NK-92 (cell line): ENCODE results near the gene ADCY2.

Source experiments
- DNase-seq: peaks from one replicate; lab custom pipeline; 2025; ENCODE audit not compliant: unreplicated experiment; lab: John Stamatoyannopoulos, UW

The ADCY2 gene

DNA sequence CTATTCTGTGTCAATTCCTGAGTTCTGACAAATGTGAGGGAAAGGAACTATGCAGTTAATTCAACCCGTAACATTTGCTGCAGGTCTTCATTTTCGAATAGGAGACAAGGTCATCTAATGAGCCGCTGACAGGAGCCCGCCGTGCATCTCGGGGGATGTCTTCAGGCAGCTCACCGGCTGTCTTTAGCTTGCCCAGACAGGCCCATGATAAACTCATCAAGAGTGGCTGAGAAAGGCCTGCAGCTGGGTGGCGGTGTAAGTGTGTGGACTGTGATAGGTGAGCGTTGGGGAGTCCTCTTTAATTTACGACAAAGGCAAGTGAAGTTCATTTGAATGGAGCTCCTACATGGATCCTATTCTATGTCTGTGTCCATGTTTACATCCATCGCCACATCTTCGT lies 190.5 kb downstream of the ADCY2 start:
- DNase-seq, result no peak

DNA sequence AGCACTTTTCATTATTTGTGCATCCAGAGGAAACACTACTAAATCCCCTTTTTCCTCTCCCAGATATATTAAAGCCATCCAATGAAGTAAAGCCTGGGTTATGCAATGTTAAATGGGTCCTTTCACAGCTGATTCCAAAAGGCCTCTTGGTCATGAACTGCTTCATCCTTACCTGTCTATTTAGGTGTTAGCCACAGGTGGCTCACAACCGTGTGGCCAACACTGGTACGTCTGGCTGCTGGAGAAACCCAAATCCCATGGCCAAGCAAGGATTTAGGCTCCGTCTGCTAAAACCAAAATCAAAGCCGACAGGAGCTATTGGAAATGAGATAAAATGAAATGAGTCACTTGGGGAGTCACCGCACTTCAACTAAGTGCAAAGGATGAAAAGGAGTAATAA lies 193.9 kb downstream of the ADCY2 start:
- no peak for DNase-seq

DNA sequence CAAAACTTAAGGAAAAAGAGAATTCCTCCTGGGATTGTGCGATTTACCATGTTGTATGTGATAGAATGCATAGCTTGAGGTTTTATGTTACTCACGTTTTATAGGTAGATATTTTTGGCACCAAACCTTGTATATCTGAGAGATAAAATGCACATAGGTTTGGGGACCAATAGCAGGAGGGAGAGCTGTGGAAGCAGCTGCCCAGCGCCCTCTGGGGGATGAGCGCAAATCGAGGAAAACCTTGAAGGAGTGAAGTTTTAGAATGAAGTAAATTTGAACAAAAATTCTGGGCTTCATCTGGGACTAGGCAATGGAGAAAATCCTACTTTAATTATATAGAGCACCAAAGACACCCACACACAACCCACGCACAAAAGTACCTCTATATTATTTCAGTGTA lies 197.0 kb downstream of the ADCY2 start:
- DNase-seq, result no peak

DNA sequence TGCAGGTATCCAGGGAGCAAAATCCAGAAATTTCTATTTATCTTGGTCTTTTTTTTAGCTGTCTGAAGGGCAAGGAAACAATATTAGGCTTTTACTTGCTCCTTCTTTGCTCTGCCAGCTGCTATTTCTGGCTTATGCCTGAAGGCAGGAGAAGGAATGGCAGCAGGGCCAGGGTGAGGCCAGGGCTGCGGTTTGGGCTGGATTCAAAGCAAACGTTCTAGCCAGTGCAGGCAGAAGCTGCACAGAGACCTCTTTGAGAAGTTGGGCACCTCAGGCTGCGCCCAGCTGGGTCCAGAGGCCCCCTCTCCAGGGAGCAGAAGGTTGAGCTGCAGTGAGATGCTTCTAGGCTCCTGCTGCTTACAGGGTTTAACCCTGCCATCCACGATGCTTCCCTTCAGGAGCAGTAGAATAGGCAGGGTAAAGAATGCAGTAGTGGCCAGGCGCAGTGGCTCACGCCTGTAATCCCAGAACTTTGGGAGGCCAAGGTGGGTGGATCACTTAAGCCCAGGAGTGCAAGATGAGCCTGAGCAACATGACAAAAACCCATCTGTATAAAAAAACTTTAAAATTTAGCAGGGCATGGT lies 201.2 kb downstream of the ADCY2 start:
- no peak for DNase-seq

DNA sequence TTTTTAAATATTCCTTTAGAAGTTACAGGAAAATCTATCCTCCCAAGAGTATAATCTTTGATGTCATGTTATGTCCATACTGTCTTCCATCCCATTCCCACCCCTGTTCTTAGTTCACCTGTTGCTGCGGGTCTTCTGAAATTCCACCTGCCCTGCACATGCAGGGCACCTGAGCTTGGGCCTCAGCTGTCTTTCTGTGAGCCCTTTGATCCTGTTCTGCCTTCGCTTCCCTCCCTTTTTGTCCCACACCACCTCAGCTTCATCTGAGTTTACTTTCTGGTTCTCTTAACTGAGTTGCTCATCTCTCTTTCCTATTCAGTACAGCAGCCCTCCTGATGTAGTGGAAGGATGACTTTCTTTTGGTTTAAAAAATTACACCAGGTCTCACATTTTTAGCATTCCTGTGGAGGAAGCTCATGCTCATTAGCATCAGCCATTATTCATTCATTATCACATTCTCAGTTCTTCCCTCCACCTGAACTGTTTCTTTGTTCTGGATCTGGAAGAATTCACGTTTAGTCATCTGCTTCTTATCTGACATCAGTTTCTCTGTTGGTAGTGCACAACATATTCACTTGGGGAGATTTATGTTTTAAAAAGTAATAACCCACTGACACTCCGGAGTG lies 211.0 kb downstream of the ADCY2 start:
- DNase-seq, result no peak

DNA sequence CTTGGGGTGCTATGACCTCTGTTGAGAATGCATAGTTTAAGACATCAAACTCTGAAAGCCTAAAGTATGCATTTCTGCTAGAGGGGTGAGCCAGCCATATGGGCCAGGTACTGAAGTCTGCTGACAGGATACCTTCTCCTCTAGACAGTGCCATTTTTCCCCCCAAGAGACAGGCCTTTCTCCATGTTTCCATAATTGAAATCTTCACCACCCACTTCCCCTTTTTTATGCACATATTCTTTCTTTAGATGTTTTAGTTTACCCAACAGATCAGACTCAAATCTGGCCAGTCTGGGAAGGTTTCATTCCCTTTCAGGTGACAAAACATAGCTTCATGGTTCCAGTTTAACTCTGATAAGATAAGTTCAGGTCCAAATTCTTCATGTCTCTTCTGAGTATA lies 212.8 kb downstream of the ADCY2 start:
- no peak for DNase-seq

DNA sequence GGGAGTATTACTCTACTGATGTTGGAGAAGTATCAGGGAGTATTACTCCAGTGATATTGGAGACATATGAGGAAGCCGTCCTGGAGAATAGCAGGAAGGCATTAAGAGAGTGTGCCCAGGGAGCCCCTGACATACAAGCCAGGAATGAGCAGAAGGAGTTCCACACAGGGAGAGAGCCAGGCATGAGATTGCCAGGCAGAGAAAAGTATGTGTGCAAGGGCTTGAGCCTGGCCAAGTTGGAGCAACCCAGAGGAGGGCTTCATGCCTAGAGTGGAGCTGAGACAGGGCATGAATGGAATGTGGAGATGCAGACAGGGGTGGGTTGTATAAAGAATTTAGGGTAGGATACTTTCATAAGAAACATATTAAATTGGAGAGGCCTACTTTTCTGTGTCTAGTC lies 213.8 kb downstream of the ADCY2 start:
- no peak for DNase-seq

DNA sequence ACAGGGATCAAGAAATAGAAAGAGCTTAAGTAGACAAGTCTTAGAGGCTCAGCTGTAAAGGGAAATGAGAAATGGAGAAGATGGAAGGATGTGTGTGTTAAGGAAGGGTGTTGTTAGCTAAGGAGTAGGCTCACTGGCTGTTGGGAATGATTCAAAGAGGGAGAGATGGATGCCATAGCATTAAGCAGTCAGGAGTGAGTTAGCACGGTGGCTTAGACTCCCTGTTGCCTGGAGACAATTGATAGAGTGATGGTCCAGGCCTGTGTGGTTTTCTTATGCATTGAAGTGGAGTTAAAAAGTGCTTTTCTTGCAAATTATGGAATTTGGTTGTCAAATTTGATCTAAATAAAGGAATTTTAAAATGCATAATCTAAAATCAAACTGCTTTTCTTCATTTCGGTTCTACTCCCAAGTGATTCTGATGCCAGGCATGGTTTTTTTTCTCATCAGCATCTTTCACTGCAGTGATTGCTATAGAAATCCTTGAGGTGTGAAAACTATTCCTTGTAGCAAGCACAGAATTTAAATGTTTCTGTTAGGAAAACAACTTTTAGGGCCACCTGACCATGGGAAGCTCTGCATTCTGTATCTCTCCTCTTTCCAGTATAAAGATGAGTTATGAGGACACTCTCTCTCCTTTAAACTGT lies 214.7 kb downstream of the ADCY2 start:
- no peak for DNase-seq

DNA sequence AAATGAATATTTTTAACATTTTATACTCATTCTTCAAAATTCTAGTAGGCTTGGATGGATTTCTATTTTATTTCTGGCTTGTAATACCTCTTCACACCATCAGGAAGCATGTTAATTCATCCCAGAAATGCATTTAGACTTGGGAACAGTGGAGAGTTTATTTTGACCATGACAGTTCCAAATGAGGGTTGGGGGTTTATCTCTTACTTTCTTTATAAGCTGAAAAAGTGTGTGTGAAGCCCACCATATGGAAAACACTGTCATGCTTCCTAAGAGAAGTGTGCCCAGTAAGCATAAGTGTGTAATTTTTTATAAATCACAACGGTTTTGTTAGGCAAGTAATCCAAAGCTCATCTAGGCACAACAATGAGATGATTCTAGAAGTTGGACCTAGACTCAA lies 215.6 kb downstream of the ADCY2 start:
- no peak for DNase-seq

DNA sequence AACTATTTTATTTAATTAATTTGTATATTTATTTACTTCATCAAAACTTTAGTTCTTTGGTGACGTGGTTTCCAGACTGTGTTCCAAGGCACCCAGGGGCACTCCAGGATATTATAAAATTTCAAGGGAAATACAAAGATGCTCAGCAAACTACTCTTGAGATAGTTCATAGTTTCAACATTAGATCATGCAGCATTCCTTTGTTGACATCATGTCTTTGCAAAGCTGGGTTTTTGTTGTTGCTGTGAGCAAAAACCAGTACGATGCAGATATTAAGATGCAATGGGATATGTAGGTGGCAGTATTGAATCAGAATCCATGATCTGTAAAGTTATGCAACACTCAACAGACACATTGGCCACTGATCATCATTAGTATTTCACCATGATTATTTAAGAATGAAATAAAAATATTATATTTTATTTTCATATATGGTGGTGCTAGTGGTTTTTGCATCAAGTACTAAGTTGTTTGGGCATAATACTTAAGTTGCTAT lies 219.7 kb downstream of the ADCY2 start:
- DNase-seq, result no peak

DNA sequence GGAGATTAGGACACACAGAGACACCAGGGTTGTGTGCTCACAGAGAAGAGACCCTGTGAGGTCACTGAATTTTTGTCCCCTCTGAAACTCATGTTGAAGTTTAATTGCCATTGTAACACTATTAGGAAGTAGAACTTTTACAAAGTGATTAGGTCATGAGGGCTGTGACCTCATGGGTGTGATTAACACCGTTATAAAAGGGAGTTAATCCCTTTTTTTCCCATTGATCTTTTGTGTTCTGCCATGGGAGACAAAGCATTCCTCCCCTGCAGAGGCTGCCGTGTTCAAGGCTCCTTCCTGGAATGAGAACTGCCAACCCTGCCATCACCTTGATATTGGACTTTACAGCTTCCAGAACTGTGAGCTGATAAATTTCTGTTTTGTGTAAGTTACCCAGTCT lies 221.0 kb downstream of the ADCY2 start:
- no peak for DNase-seq

DNA sequence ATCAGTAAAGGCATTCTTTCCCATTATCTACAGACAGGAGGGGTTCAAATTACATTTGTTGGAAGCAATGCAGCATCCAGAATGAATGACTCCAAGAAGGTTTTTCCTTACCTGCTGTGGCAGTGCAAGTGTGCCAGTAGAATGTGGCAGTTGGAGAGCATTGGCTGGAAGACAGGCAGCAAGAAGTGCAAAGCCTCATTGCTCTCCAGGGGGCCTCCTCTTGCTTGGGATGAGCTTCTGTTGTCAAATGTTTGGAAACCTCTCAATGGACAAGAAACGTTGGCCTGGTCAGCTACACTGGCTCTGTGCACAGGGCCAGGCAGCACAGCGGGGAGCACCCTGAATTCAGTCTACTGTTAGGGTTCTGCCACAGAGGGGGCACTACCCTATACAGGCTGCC lies 226.6 kb downstream of the ADCY2 start:
- DNase-seq, result no peak

DNA sequence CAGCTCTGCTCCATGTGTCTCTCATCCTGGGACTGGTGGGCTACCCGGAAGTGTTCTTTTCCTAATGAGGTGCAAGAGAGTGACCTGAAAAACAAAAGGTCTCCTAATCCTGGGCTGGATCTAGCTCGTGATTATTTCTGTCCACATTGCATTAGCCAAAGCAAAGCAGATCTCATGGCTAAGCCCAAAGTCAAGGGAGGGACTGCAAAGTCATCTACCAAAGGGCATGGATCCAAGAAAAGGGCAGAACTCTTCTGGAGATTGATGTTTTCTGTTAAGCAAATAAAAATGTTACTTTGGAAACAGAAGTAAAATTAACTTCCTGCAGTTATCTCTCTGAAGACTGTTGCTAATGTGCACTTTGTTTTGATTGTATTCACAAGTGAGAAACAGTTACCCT lies 229.8 kb downstream of the ADCY2 start:
- no peak for DNase-seq

DNA sequence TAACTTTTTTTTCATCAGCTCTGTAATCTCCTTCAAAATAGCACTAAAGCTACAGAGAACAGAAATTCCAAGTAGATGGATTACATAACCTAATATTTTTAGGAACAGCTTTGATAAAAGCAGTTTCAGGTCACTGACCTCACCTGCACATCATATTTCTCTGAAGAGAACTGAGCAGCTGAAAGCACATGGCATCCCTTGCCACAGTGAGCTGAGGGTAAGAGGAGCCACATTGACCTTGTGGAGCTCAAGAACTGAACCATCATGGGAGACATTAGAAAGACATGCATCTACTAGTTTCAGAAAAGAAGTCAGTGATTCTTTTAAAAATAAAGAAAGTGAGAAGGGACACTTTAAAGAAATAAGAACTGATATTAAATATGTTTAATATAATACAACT lies 232.3 kb downstream of the ADCY2 start:
- no peak for DNase-seq

DNA sequence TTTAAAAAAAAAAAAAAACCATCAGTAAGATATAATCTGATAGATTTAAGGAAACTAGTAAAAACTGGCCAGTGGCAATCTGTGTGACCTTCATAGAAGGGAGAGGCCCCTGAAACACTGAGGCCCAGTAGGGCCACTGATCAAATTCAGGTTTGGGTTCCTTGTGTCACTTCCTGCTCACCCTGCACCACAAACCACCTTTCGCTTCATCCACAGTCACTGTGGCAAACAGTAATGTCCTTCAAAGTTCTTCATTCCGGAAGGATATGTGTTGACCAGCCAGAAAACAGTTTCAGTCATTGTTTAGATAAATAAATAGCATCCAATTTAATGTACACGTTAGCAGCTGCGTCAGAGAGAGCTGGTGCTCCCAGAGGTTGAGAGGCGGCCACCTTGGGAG lies 232.9 kb downstream of the ADCY2 start:
- no peak for DNase-seq

DNA sequence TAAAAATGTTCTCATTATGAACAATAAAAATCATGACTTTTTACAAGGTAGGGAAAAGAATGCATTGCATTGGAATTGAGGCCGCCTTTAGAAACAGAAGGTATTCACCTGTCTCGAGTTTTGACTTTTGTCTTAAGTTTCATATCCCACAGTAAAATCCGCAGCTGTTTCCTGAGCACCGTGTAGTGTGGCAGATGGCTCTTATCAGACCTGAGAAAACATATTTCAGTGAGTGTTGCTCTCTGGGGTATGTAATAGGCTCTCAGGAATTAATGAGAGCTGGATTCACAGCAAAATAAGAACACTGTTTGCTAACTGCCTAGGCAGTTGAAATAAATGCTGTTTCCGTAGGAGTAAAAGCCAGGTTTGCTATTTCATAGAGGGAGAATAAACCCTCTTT lies 233.6 kb downstream of the ADCY2 start:
- DNase-seq, result no peak

DNA sequence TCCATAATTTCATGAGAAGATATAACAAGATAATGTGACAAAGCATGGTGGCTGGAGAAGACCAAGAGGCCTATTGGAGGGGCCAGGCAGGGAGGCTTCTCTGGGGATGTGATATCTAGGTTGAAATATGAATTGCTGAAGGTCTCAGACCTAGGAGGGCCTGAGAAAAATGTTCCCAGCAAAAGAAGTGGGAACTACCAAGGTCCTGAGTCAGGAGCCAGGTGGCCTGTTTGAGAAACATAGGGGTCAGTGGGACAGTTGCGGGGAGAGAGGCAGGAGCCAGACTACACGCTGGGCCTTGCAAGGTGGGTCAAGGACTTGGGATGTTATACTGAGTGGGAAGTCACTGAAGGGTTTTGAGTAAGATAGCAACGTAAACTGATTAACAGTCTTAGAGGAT lies 238.9 kb downstream of the ADCY2 start:
- no peak for DNase-seq

DNA sequence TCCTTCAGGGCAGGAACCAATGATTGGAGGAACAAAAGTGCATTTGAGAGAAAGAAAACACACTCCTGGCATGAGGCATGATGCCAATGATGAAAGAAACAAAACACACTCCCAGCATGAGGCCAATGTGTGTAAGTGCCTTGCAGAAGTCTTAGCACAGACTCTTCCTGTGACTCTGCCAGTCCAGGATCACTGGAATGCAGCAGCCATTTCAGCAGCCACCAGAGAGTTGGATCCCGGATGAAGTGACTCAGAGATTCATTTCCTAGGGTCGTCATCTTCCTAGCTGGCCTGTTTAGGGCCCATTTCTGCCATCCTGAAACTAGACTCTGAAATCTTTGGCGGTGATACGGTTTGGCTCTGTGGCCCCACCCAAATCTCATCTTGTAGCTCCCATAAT lies 242.5 kb downstream of the ADCY2 start:
- DNase-seq, result no peak

DNA sequence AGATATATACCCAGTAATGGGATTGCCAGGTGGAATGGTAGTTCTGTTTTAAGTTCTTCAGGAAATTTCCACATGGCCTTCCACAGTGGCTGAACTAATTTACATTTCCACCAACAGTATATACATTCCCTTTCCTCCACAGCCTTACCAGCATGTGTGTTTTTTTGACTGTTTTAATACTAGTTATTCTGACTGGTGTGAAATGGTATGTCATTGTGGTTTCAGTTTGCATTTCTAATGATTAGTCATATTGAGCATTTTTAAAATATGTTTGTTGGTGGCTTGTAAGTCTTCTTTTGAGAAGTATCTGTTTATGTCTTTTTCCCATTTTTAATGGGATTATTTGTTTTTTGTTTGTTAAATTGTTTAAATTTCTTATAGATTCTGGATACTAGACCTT lies 246.1 kb downstream of the ADCY2 start:
- no peak for DNase-seq

DNA sequence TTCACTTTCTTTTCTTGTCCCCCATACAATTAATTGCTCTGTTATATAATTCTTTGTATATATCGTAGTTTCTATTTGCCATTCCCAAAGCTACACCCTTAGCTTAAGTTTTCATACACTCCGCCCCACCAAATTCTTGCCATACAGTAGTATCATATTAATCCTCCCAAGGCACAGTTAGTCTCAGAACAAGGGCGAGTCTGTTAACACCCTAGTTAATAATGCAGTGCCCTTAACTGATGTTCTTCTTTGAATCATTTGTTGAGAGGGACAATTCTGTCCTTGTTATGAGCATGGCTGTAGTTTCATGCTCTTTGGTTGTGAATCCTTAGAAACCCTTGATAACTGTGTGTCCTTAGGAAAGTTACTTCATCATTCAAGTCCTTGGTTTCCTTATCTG lies 248.8 kb downstream of the ADCY2 start:
- DNase-seq, result no peak

DNA sequence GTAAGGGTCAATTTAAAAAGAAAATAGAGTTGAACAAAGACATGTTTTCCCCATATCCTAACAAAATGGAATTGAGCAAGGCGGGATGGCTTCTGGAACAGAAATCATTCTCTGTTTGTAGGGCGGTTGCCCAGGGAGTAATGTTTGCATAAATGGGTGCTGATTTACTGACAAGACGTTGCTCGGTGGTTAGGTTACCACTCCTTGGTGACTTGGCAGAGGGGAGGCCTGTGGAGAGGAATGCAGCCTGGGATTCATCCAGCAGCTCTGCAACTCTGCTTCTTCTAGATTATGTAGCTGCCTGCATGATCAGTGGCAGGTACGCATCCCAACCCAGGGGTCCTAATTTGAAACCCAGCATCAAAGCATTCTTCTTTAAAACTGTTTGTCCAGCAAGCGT lies 254.8 kb downstream of the ADCY2 start:
- no peak for DNase-seq

DNA sequence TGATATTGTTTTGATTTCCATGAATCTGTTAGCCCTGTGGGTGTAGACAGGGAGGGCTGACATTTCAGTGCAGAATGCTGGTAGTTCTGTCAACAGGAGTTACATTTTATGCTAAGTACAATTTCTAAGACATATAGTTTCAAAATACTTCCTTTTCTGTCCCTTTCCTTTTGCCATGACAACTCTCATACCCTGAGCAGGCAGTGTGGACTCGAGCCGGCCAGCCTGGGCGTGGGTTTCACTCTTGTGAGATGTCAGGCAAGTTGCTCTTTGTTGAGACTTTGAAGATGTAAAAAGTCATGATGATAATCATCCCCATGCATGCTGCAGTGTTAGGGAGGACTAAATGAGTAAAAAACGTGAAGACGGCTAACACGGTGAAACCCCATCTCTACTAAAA lies 257.1 kb downstream of the ADCY2 start:
- DNase-seq, result no peak

DNA sequence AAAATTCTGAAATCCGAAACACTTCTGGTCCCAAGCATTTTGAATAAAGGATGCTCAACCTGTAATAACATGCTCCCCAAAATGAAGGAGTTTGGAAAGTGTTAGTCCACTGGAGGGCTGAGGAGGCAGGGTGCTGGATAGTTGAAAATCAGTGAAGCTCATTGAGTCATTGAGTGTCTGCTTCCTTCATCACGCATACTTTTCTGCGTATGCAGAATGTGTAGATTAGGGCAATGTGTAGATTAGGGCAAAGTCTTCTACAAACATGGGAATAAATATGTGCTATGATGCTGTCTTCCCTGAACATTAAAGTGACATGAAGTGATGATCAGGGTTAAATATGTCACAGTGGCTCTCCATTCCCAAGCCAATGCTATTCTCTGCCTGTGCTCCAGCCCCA lies 261.2 kb downstream of the ADCY2 start:
- DNase-seq, result no peak
